Cardiac fibroblast (primary cell): Measurements from ENCODE around the gene UNG.

Experiments used
- DNase-seq, 2 donors: peaks; one replicate each; pipeline versions ENCODE4 v3.0.0 to v3.0.0-alpha.2; 2010; ENCODE audit warnings: low read depth in 2 of 2
- H3K4me3 ChIP-seq, 2 donors: replicated peaks in 1 of 2; 1 replicate in 1 of 2; 2 replicates in 1 of 2; pipeline ENCODE4 v1.5.1; 2011; ENCODE audit warnings: low read depth in 2 of 2, low read length in 2 of 2, mild to moderate bottlenecking in 2 of 2, moderate library complexity in 1 of 2
- TF ChIP-seq, protein P1 (sequence below): IDR thresholded peaks from one replicate; pipeline ENCODE4 v1.5.1; 2011; ENCODE audit warnings: low read depth, mild to moderate bottlenecking, low read length, inconsistent platforms

UNG gene

GRCh38 chr12:109112720-109113465 is 15.5 kb downstream of the UNG start:
- no peak overlapping the region for H3K4me3 ChIP-seq
- TF ChIP-seq, protein P1, sequence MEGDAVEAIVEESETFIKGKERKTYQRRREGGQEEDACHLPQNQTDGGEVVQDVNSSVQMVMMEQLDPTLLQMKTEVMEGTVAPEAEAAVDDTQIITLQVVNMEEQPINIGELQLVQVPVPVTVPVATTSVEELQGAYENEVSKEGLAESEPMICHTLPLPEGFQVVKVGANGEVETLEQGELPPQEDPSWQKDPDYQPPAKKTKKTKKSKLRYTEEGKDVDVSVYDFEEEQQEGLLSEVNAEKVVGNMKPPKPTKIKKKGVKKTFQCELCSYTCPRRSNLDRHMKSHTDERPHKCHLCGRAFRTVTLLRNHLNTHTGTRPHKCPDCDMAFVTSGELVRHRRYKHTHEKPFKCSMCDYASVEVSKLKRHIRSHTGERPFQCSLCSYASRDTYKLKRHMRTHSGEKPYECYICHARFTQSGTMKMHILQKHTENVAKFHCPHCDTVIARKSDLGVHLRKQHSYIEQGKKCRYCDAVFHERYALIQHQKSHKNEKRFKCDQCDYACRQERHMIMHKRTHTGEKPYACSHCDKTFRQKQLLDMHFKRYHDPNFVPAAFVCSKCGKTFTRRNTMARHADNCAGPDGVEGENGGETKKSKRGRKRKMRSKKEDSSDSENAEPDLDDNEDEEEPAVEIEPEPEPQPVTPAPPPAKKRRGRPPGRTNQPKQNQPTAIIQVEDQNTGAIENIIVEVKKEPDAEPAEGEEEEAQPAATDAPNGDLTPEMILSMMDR, result no peak
- no peak for DNase-seq

DNA sequence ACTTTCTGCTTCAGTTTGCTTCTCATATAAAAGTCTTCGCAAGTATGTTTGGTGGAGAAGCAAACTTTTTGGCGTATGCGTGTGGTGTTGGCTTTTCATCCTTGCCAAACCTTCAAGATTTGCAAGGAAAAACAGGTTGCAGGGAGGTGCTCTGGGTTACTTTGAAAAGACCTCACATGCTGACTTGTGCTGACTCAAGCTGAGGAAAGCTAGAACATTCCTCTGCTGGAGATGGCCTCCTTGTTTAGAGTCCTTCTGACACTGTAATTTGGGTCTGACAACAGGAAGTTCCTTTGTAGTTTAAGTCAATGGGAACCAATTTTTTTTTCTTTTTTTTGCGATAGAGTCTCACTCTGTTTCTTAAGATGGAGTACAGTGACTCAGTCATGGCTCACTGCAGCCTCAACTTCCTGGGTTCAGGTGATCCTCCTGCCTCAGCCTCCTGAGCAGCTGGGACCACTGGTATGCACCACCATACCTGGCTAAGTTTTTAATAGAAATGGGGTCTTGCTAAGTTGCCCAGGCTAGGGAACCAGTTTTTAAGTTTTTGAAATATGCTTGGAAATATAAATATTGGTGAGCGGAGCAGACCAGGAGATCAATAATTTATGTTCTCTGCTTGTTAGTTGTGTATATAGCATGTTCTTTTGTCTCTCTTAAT is 16.4 kb downstream of the UNG start:
- peak in 1 of 2 donors; percentile 36 for DNase-seq
- no peak overlapping the region for H3K4me3 ChIP-seq
- TF ChIP-seq, protein P1, result no peak

- no peak for DNase-seq
- no peak overlapping the region for H3K4me3 ChIP-seq
- TF ChIP-seq, protein P1, result no peak
These were observed 17.2 kb downstream of the UNG start for GRCh38 chr12:109114644-109115043.

DNA sequence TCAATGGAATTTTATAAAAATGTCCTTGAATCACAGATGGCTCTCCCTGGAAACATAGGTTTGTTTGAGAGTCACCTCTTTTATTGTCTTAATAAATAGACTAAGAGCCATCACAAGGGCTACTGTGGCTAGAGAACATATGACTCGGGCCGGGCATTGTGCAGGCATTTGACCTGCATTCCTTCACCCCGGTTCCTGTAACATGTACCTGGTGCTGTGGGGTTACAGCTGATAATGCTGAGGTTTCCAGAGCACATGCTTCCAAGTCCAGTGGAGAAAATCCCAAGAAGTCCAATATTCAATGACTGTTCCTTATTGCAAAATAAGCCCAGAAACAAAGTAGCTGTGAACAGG is 18.0 kb downstream of the UNG start:
- no peak for DNase-seq
- H3K4me3 ChIP-seq, result no peak overlapping the region
- TF ChIP-seq, protein P1, result no peak

- peak in 1 of 2 donors; percentile 30 for DNase-seq
- H3K4me3 ChIP-seq, result no peak within 1 kb of the TSS
- TF ChIP-seq, protein P1, result no peak
These were observed 18.6 kb downstream of the UNG start, which contains the start of gene ACACB for GRCh38 chr12:109115758-109116610. Gene ACACB, plus strand, starts transcription at chr12:109116587. Its CDS starts 22,819 bp downstream, at chr12:109139406.

DNA sequence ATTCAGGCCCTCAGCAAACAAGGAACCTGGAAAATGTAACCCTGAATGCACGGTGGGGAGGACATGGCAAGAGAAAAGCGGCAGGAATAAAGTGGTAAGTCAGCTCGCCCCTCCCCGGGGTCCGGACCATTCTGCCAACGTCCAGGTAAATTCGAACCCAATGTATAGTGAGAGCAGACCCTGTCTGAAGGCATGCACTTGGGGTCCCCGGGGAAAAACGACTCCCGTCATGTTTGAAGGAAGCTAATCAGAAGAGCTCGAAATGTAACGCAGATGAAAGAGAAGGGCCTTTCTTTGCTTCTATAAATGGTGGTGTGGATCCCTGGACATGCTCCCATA is 19.2 kb downstream of the UNG start:
- H3K4me3 ChIP-seq, result no peak overlapping the region
- DNase-seq, result no peak
- TF ChIP-seq, protein P1, result no peak
